Panc1 (cell line): Measurements from ENCODE around the gene SLC25A45. TPM values are rescaled to one million over a fixed set of nuclear protein-coding genes. Genes with fewer than 3 reads are reported as not detected.

Experiments
- ATAC-seq: fragments of 200-7000 bp; cut with Tn5 transposase; 2 replicates; pipeline ENCODE4 v1.9.1; 2020; ENCODE audit warnings: mild to moderate bottlenecking, moderate library complexity
- BruUV-seq: library from RNA; stranded (reverse); fragments of 400-500 nt; replicated peaks from 2 replicates; lab custom pipeline; 2021; lab: Mats Ljungman, UMichigan
- CTCF ChIA-PET: fragments of 300-600 bp; sonication (Branson Sonifier 250); formaldehyde crosslinking; loops from one replicate; lab custom pipeline; 2022; ENCODE audit warnings: antibody characterized with exemption; lab: Charles Lee
- POLR2A ChIA-PET: fragments of 300-600 bp; sonication (Branson Sonifier 250); formaldehyde crosslinking; loops from one replicate; lab custom pipeline; 2022; ENCODE audit warnings: antibody characterized with exemption; lab: Charles Lee
- DNase-seq: peaks from one replicate; pipeline ENCODE4 v3.0.0-alpha.2; 2010; ENCODE audit warnings: low read depth, low spot score
- H3K27ac ChIP-seq: 2 replicates; pipeline ENCODE4 v1.5.1; 2011; ENCODE audit warnings: mild to moderate bottlenecking, low read length, inconsistent platforms
- H3K27me3 ChIP-seq: fragments of 200-500 bp; sonication (Bioruptor generic); 2 replicates; pipeline ENCODE4 v1.6.0; 2014; ENCODE audit warnings: low read length, inconsistent platforms; ENCODE audit not compliant: control insufficient read depth, insufficient read depth
- H3K36me3 ChIP-seq: fragments of 200-500 bp; sonication (Bioruptor generic); 2 replicates; pipeline ENCODE4 v1.5.1; 2014; ENCODE audit warnings: inconsistent platforms, mild to moderate bottlenecking, low read length, moderate library complexity; ENCODE audit not compliant: control insufficient read depth, insufficient read depth
- H3K4me1 ChIP-seq: 2 replicates; pipeline ENCODE4 v1.5.1; 2011; ENCODE audit warnings: inconsistent platforms, mild to moderate bottlenecking, low read length, moderate library complexity; ENCODE audit not compliant: control insufficient read depth, insufficient read depth
- H3K4me3 ChIP-seq, 2 experiments: 2 replicates each; pipeline ENCODE4 v1.5.1; 2011 to 2012; ENCODE audit warnings: low read depth in 2 of 2, low read length in 2 of 2, mild to moderate bottlenecking in 2 of 2, inconsistent platforms in 1 of 2, moderate library complexity in 1 of 2
- H3K9me3 ChIP-seq: fragments of 200-500 bp; sonication (Bioruptor generic); 2 replicates; pipeline ENCODE4 v1.5.1; 2014; ENCODE audit warnings: low read depth, mild to moderate bottlenecking, inconsistent platforms, low read length, moderate library complexity; ENCODE audit not compliant: control insufficient read depth, insufficient read depth
- CTCF ChIP-seq: fragments of 450-650 bp; IDR thresholded peaks from 2 replicates; pipeline ENCODE4 v1.5.1; 2017; ENCODE audit warnings: mild to moderate bottlenecking
- POLR2AphosphoS5 ChIP-seq: IDR thresholded peaks from 2 replicates; pipeline ENCODE4 v1.6.1; 2012; ENCODE audit warnings: mild to moderate bottlenecking, low read depth, low read length, moderate library complexity
- REST ChIP-seq, 2 experiments: IDR thresholded peaks; 2 replicates each; pipeline ENCODE4 v1.6.1; 2011 to 2012; ENCODE audit warnings: low read depth in 2 of 2, control low read depth in 1 of 2, low read length in 1 of 2, mild to moderate bottlenecking in 1 of 2, moderate library complexity in 1 of 2; ENCODE audit not compliant: insufficient read depth in 1 of 2
- SIN3A ChIP-seq: IDR thresholded peaks from 2 replicates; pipeline ENCODE4 v1.6.1; 2012; ENCODE audit warnings: low read depth, mild to moderate bottlenecking, low read length, moderate library complexity, borderline replicate concordance; ENCODE audit not compliant: insufficient read depth
- TCF7L2 ChIP-seq: IDR thresholded peaks from 2 replicates; pipeline ENCODE4 v1.6.1; 2011; ENCODE audit warnings: mild to moderate bottlenecking, low read depth, low read length, inconsistent platforms
- in situ Hi-C: cut with HindIII; loops from 2 replicates; pipeline ENCODE4 v1.10.0; 2016; ENCODE audit warnings: low sequenced_read_pairs, low pct_unique_long_range_greater_than_20kb
- intact Hi-C: fragments of 100-400 bp; cut with micrococcal nuclease; formaldehyde crosslinking; loops from one replicate; pipeline ENCODE4 v1.10.0; 2022; ENCODE audit not compliant: unreplicated experiment
- total RNA-seq: library from RNA; stranded (reverse); gene quantifications from one replicate; pipeline ENCODE4 v1.2.1, GENCODE V29; 2021; ENCODE audit not compliant: unreplicated experiment

Gene SLC25A45
- total RNA-seq, 1 experiment from 2014 or later, result 9.8 TPM

- in situ Hi-C loops (no loop called here), intact Hi-C loops (no loop called here)
- Histone ChIP-seq H3K4me3 (peak overlapping the region in 1 of 2 experiments; percentile 0; a peak in 1 of 4 replicates), H3K36me3 (no peaks in the 10 kb centered on the region; the same call in 1 of the 2 replicates), H3K27ac (peak overlapping the region; percentile 5; the same call in 1 of the 2 replicates), H3K27me3 (no peaks in the 10 kb centered on the region), H3K9me3 (no peaks in the 10 kb centered on the region), H3K4me1 (peaks cover 3% of the 10 kb centered on the region; the same call in 1 of the 2 replicates)
- ATAC-seq, result no peak
- POLR2A ChIA-PET, result interaction anchor here (1.4 kb wide), 1 partner anchor 13 kb away, joined by 10 read pairs; no protein-coding TSS in a partner anchor
- BruUV-seq, result no TSS peak
- DNase-seq, result no peak
- TF ChIP-seq SIN3A (no peak), TCF7L2 (no peak), CTCF (no peak), POLR2AphosphoS5 (no peak), REST (IDR thresholded peaks at IDR 0.05; ENCODE audit: insufficient read depth in 1 of 2, low read depth in 2 of 2, low read length in 1 of 2) (no peak)
- CTCF ChIA-PET, result interaction anchor here (0.5 to 4.0 kb wide), 13 partner anchors 13 to 500 kb away, joined by 3 to 88 read pairs (median 4); partner anchors contain the start of genes CDC42EP2 and POLA2
Observed at GRCh38 chr11:65329478-65329877, 53.0 kb downstream of the SLC25A45 start.

GRCh38 chr11:65327021-65327420 lies 55.4 kb downstream of the SLC25A45 start:
- ChIA-PET POLR2A (interaction anchor here (0.6 kb wide), 1 partner anchor 11 kb away, joined by 9 read pairs; no protein-coding TSS in a partner anchor), CTCF (interaction anchor here (0.8 kb wide), 1 partner anchor 52 kb away, joined by 16 read pairs; no protein-coding TSS in a partner anchor)
- in situ Hi-C loops (no loop called here), intact Hi-C loops (no loop called here)
- no peak overlapping the region for H3K27ac ChIP-seq
- no peak for ATAC-seq
- H3K36me3 ChIP-seq, result no peaks in the 10 kb centered on the region
- H3K4me1 ChIP-seq, result peaks cover 3% of the 10 kb centered on the region; the same call in 1 of the 2 replicates
- no peaks in the 10 kb centered on the region for H3K9me3 ChIP-seq
- TF ChIP-seq REST (IDR thresholded peaks at IDR 0.05; ENCODE audit: insufficient read depth in 1 of 2, low read depth in 2 of 2, low read length in 1 of 2), result no peak
- TF ChIP-seq TCF7L2, result no peak
- no peak for TF ChIP-seq POLR2AphosphoS5
- TF ChIP-seq SIN3A, result no peak
- no peak for DNase-seq
- no peak overlapping the region for H3K4me3 ChIP-seq
- H3K27me3 ChIP-seq, result no peaks in the 10 kb centered on the region
- no TSS peak for BruUV-seq
